ENCODE measurements around the gene HAUS5. TPM values are rescaled to one million over a fixed set of nuclear protein-coding genes. Genes with fewer than 3 reads are reported as not detected.
A peak's percentile ranks its signal among the peaks of the same experiment; 100 is the strongest.

HAUS5 gene
- total RNA-seq, 1 donor from 2014 or later = 15.9 TPM

GRCh38 chr19:35618857-35619256, 6.3 kb downstream of the HAUS5 start:
- DNase-seq = no peak
- Mint-ChIP-seq H3K27me3 (ENCODE audit: unreplicated experiment) (peaks cover 10% of the 10 kb centered on the region), H3K4me1 (ENCODE audit: low read depth, unreplicated experiment) (no peaks in the 10 kb centered on the region), H3K4me3 (ENCODE audit: unreplicated experiment) (no peak overlapping the region), H3K36me3 (ENCODE audit: unreplicated experiment) (no peaks in the 10 kb centered on the region), H3K9me3 (ENCODE audit: unreplicated experiment) (peaks cover 5% of the 10 kb centered on the region), H3K27ac (ENCODE audit: unreplicated experiment) (no peak overlapping the region)
- TF ChIP-seq, protein P1, sequence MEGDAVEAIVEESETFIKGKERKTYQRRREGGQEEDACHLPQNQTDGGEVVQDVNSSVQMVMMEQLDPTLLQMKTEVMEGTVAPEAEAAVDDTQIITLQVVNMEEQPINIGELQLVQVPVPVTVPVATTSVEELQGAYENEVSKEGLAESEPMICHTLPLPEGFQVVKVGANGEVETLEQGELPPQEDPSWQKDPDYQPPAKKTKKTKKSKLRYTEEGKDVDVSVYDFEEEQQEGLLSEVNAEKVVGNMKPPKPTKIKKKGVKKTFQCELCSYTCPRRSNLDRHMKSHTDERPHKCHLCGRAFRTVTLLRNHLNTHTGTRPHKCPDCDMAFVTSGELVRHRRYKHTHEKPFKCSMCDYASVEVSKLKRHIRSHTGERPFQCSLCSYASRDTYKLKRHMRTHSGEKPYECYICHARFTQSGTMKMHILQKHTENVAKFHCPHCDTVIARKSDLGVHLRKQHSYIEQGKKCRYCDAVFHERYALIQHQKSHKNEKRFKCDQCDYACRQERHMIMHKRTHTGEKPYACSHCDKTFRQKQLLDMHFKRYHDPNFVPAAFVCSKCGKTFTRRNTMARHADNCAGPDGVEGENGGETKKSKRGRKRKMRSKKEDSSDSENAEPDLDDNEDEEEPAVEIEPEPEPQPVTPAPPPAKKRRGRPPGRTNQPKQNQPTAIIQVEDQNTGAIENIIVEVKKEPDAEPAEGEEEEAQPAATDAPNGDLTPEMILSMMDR (IDR thresholded peaks at IDR 0.05; ENCODE audit: partially characterized antibody, unreplicated experiment) = no peak

- Mint-ChIP-seq H3K27me3 (ENCODE audit: unreplicated experiment) (peaks cover 9% of the 10 kb centered on the region), H3K27ac (ENCODE audit: unreplicated experiment) (no peak overlapping the region), H3K4me3 (ENCODE audit: unreplicated experiment) (no peak overlapping the region), H3K4me1 (ENCODE audit: low read depth, unreplicated experiment) (no peaks in the 10 kb centered on the region), H3K36me3 (ENCODE audit: unreplicated experiment) (no peaks in the 10 kb centered on the region), H3K9me3 (ENCODE audit: unreplicated experiment) (peaks cover 5% of the 10 kb centered on the region)
- TF ChIP-seq, protein P1 (IDR thresholded peaks at IDR 0.05; ENCODE audit: partially characterized antibody, unreplicated experiment) = no peak
- no peak for DNase-seq
Observed at GRCh38 chr19:35619290-35619923, 6.9 kb downstream of the HAUS5 start.

GRCh38 chr19:35620001-35620400, 7.5 kb downstream of the HAUS5 start:
- H3K9me3 Mint-ChIP-seq (ENCODE audit: unreplicated experiment) = peaks cover 6% of the 10 kb centered on the region
- DNase-seq = no peak
- no peaks in the 10 kb centered on the region for H3K36me3 Mint-ChIP-seq (ENCODE audit: unreplicated experiment)
- H3K4me1 Mint-ChIP-seq (ENCODE audit: low read depth, unreplicated experiment) = no peaks in the 10 kb centered on the region
- no peak overlapping the region for H3K4me3 Mint-ChIP-seq (ENCODE audit: unreplicated experiment)
- H3K27ac Mint-ChIP-seq (ENCODE audit: unreplicated experiment) = no peak overlapping the region
- H3K27me3 Mint-ChIP-seq (ENCODE audit: unreplicated experiment) = peaks cover 9% of the 10 kb centered on the region
- TF ChIP-seq, protein P1 (IDR thresholded peaks at IDR 0.05; ENCODE audit: partially characterized antibody, unreplicated experiment) = no peak

DNA sequence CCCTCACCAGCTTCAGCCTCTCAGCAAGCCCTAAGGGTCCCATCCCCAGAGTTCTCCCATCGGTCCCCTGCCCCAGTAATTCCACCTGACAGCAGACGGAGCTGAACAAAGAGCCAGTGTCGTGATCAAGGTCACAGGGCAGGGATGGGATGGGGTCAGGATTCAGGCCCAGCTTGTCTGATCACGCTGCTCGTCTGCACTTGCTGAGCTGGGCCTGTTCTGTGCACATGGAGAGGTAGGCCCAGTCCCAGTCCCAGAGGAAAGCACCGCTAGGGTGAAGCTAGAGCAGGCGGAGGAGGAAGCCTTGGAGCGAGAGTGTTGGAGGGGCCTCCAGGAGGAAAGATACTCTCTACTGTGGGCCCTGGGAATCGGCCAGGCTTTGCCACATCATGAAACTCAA, 9.2 kb downstream of the HAUS5 start:
- TF ChIP-seq, protein P1 (IDR thresholded peaks at IDR 0.05; ENCODE audit: partially characterized antibody, unreplicated experiment) = no peak
- DNase-seq = no peak
- Mint-ChIP-seq H3K9me3 (ENCODE audit: unreplicated experiment) (peaks cover 6% of the 10 kb centered on the region), H3K4me1 (ENCODE audit: low read depth, unreplicated experiment) (no peaks in the 10 kb centered on the region), H3K4me3 (ENCODE audit: unreplicated experiment) (peak overlapping the region; percentile 16), H3K27ac (ENCODE audit: unreplicated experiment) (no peak overlapping the region), H3K27me3 (ENCODE audit: unreplicated experiment) (peaks cover 9% of the 10 kb centered on the region), H3K36me3 (ENCODE audit: unreplicated experiment) (no peaks in the 10 kb centered on the region)

GRCh38 chr19:35622750-35623149, 10.2 kb downstream of the HAUS5 start:
- Mint-ChIP-seq H3K27me3 (ENCODE audit: unreplicated experiment) (peaks cover 9% of the 10 kb centered on the region), H3K9me3 (ENCODE audit: unreplicated experiment) (peaks cover 6% of the 10 kb centered on the region), H3K4me1 (ENCODE audit: low read depth, unreplicated experiment) (no peaks in the 10 kb centered on the region), H3K4me3 (ENCODE audit: unreplicated experiment) (no peak overlapping the region), H3K27ac (ENCODE audit: unreplicated experiment) (no peak overlapping the region), H3K36me3 (ENCODE audit: unreplicated experiment) (no peaks in the 10 kb centered on the region)
- no peak for DNase-seq
- TF ChIP-seq, protein P1 (IDR thresholded peaks at IDR 0.05; ENCODE audit: partially characterized antibody, unreplicated experiment) = no peak
